Gastroesophageal sphincter (tissue), 3 donors: ENCODE results near the gene CTSE.

Source experiments
- CTCF ChIP-seq, 4 experiments: fragments of 200-600 bp in 2 of 4; fragments of 450-650 bp in 2 of 4; sonication (generic) in 1 of 4; IDR thresholded peaks; one replicate each; pipeline ENCODE4 v1.5.1; 2017 to 2019; ENCODE audit warnings: antibody characterized with exemption in 4 of 4, mild to moderate bottlenecking in 2 of 4, moderate library complexity in 2 of 4
- EP300 ChIP-seq: sonication (generic); formaldehyde crosslinking; IDR thresholded peaks from one replicate; pipeline ENCODE4 v1.6.1; 2017; ENCODE audit warnings: antibody characterized with exemption, mild to moderate bottlenecking
- POLR2A ChIP-seq, 2 donors: fragments of 450-650 bp; IDR thresholded peaks; one replicate each; pipeline ENCODE4 v1.6.1; 2017; ENCODE audit warnings: antibody characterized with exemption in 2 of 2, mild to moderate bottlenecking in 2 of 2, moderate library complexity in 1 of 2
- POLR2AphosphoS5 ChIP-seq: sonication (generic); formaldehyde crosslinking; IDR thresholded peaks from one replicate; pipeline ENCODE4 v1.6.1; 2017; ENCODE audit warnings: antibody characterized with exemption

GRCh38 chr1:206036663-206037455, 13.2 kb upstream of the CTSE start:
- TF ChIP-seq POLR2A (IDR thresholded peaks at IDR 0.05) (no peak), CTCF (IDR thresholded peaks at IDR 0.05) (no peak), POLR2AphosphoS5 (no peak), EP300 (no peak)
